K562 (cell line): ENCODE results near the gene TRIP6. TPM values are rescaled to one million over a fixed set of nuclear protein-coding genes. Genes with fewer than 3 reads are reported as not detected.
A peak's percentile ranks its signal among the peaks of the same experiment; 100 is the strongest.

Experiments
- ARID3B ChIP-seq: fragments of 250-450 bp; sonication (Bioruptor Pico); IDR thresholded peaks from 2 replicates; pipeline ENCODE4 v1.4.0; 2020; ENCODE audit warnings: borderline replicate concordance
- EGR1 ChIP-seq: fragments of 450-650 bp; conservative IDR thresholded peaks from 2 replicates; pipeline ENCODE4 v1.6.1; 2017; ENCODE audit warnings: mild to moderate bottlenecking
- EP400 ChIP-seq: fragments of 450-650 bp; IDR thresholded peaks from 2 replicates; pipeline ENCODE4 v1.6.1; 2017; ENCODE audit warnings: antibody characterized with exemption, mild to moderate bottlenecking, moderate library complexity
- FUS ChIP-seq: fragments of 200-400 bp; formaldehyde crosslinking; optimal IDR thresholded peaks from 2 replicates; pipeline ENCODE3; 2017; ENCODE audit warnings: low read depth, low read length
- HMG20A ChIP-seq: fragments of 450-650 bp; formaldehyde crosslinking; conservative IDR thresholded peaks from 2 replicates; pipeline ENCODE4 v1.4.0; 2020; ENCODE audit warnings: mild to moderate bottlenecking, mixed read lengths
- KLF1 ChIP-seq: fragments of 450-650 bp; IDR thresholded peaks from 2 replicates; pipeline ENCODE4 v1.6.1; 2016; ENCODE audit warnings: missing genetic modification characterization, missing compliant biosample characterization
- MAX ChIP-seq: sonication (generic); formaldehyde crosslinking; IDR thresholded peaks from 2 replicates; pipeline ENCODE4 v1.9.0; 2022; ENCODE audit warnings: mild to moderate bottlenecking, missing genetic modification reagents
- MGA ChIP-seq: fragments of 450-650 bp; IDR thresholded peaks from 2 replicates; pipeline ENCODE4 v1.6.1; 2016; ENCODE audit warnings: mild to moderate bottlenecking, moderate library complexity
- PHF8 ChIP-seq: fragments of 200-600 bp; sonication (generic); IDR thresholded peaks from 2 replicates; pipeline ENCODE4 v1.6.1; 2012; ENCODE audit warnings: mixed run types, mild to moderate bottlenecking, inconsistent platforms, low read length, moderate library complexity, borderline replicate concordance
- SP1 ChIP-seq: sonication (generic); formaldehyde crosslinking; IDR thresholded peaks from 2 replicates; pipeline ENCODE4 v1.8.1; 2022; ENCODE audit warnings: mild to moderate bottlenecking, missing genetic modification reagents
- SRSF3 ChIP-seq: fragments of 200-400 bp; formaldehyde crosslinking; IDR thresholded peaks from 2 replicates; pipeline ENCODE4 v1.6.1; 2016; ENCODE audit warnings: mild to moderate bottlenecking, low read length, moderate library complexity; ENCODE audit not compliant: insufficient read depth
- ZBTB7A ChIP-seq: IDR thresholded peaks from 2 replicates; pipeline ENCODE4 v1.6.1; 2011; ENCODE audit warnings: low read depth, mild to moderate bottlenecking, low read length, moderate library complexity, borderline replicate concordance; ENCODE audit not compliant: control insufficient read depth
- ZNF76 ChIP-seq: fragments of 250-450 bp; sonication (Bioruptor Pico); IDR thresholded peaks from 2 replicates; pipeline ENCODE4 v1.4.0; 2020; ENCODE audit warnings: mild to moderate bottlenecking, moderate library complexity, borderline replicate concordance
- polyA plus RNA-seq, 8 experiments: library from polyadenylated mRNA; depleted of rRNA in 4 of 8; stranded (reverse) in 5 of 8; unstranded in 3 of 8; fragments of >200 nt; fragmentation: Nextera tagmentation in 2 of 8; fragmentation: Illumina TruSeq in 1 of 8; extraction: Ambion mirVana in 2 of 8; extraction: Trizol in 1 of 8; gene quantifications; 2 replicates each; pipeline versions ENCODE4 v1.2.1 to v1.2.3, GENCODE V29; 2011 to 2014; ENCODE audit warnings: inconsistent platforms in 1 of 8, missing spikeins in 1 of 8
- total RNA-seq, 7 experiments: library from RNA; depleted of rRNA in 6 of 7; stranded (reverse); fragments of >200 nt in 6 of 7; fragmentation: Illumina TruSeq in 2 of 7; extraction: Trizol in 2 of 7; gene quantifications; 2 replicates each; pipeline versions ENCODE4 v1.2.1 to v1.2.3, GENCODE V29; 2011 to 2021; ENCODE audit warnings: low replicate concordance in 1 of 7

Gene TRIP6
- total and polyA plus RNA-seq, 9 of the 15 experiments (the other 6 are each of a cell fraction or from before 2014, with no cell fraction given): 5.9 to 141 (median 54.0) TPM

- TF ChIP-seq SRSF3: peak; percentile 88; the same call in 1 of the 2 replicates
- TF ChIP-seq MGA: peak; percentile 98
- peak; percentile 82 for TF ChIP-seq SP1 (CRISPR knock-in tag)
- peak; percentile 46; the same call in 1 of the 2 replicates for TF ChIP-seq KLF1 (tag)
- no peak for TF ChIP-seq ARID3B
- TF ChIP-seq EP400: peak; percentile 97
- TF ChIP-seq FUS: peak; percentile 95
- peak; percentile 82; the same call in 1 of the 2 replicates for TF ChIP-seq ZNF76
- peak; percentile 56 for TF ChIP-seq ZBTB7A
- peak; percentile 25 for TF ChIP-seq EGR1
- TF ChIP-seq PHF8: peak; percentile 90
- TF ChIP-seq HMG20A: no peak
- peak; percentile 96 for TF ChIP-seq MAX (CRISPR knock-in tag)
These were observed 22.0 kb downstream of the TRIP6 start, which contains the start of gene UFSP1 (continued) for GRCh38 chr7:100888988-100889750.
